SK-N-SH (cell line): ENCODE data around the gene SENP8.

Experiments
- CTCF ChIP-seq: fragments of 200-600 bp; sonication (generic); IDR thresholded peaks from 2 replicates; pipeline ENCODE4 v1.6.1; 2017; ENCODE audit warnings: antibody characterized with exemption, mild to moderate bottlenecking, moderate library complexity
- GABPA ChIP-seq: IDR thresholded peaks from 2 replicates; pipeline ENCODE4 v1.4.0; 2012; ENCODE audit warnings: low read depth, mild to moderate bottlenecking
- NRF1 ChIP-seq: IDR thresholded peaks from 2 replicates; pipeline ENCODE4 v1.6.1; 2012; ENCODE audit warnings: low read depth, mild to moderate bottlenecking, low read length
- SMC3 ChIP-seq: IDR thresholded peaks from 2 replicates; pipeline ENCODE4 v1.6.1; 2012; ENCODE audit warnings: low read depth, low read length, improper control_type of control experiment
- USF1 ChIP-seq: IDR thresholded peaks from 2 replicates; pipeline ENCODE4 v1.4.0; 2012; ENCODE audit warnings: low read depth, borderline replicate concordance

- TF ChIP-seq CTCF (no peak), GABPA (no peak), NRF1 (no peak), SMC3 (no peak), USF1 (no peak)
Observed at GRCh38 chr15:72184165-72184811, 66.1 kb downstream of the SENP8 start.
